ENCODE measurements around the gene MGAT4B.

DNA sequence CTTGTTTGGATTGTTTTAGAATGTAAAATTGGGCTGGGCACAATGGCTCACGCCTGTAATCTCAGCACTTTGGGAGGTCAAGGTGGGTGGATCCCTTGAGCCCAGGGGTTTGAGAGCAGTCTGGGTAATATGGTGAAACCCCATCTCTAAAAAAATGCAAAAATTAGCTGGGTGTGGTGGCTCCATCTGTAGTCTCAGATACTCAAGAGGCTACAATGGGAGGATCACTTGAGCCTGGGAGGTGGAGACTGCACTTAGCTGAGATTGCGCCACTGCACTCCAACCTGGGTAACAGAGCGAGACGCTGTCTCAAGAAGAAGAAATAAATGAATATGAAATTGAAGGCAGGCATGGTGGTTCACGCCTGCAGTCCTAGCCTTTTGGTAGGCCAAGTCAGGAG lies 52.7 kb downstream of the MGAT4B start:
- TF ChIP-seq CTCF (IDR thresholded peaks at IDR 0.05) (no peak), POLR2A (IDR thresholded peaks at IDR 0.05) (no peak)

Measured in tibial nerve (tissue), 3 donors.